Stimulated activated CD8-positive, alpha-beta memory T cell treated with anti-CD3 and anti-CD28 coated beads, Interleukin-7, amount 100 ng/mL, for 24 hours (primary cell): ENCODE results near the gene ZMYND8.
"Not testable (repeated sequence)": the region's sequence is repeated elsewhere in the genome, so short reads cannot be mapped to it uniquely, and the experiment has no call there.

Experiments
- DNase-seq: peaks from one replicate; pipeline ENCODE4 v3.0.0-alpha.2; 2020; ENCODE audit warnings: low read depth

Gene ZMYND8

DNA sequence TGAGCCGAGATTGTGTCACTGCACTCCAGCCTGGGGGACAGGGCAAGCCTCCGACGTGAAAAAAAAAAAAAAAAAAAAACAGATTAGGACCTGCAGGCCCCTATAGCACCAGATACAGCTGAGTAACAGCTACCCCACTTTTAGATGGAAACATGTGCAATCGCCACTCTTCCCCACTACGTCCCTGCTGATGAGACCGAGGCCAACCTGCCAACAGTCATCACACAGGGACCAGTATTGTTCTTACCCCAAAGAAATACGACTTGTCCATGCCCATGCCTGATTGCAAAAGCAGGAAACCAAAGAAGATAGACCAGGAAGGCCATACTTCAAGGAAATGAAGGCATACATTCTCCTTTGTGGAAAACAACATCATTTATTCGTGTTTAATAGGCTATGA is 45.8 kb downstream of the ZMYND8 start:
- DNase-seq = no peak

DNA sequence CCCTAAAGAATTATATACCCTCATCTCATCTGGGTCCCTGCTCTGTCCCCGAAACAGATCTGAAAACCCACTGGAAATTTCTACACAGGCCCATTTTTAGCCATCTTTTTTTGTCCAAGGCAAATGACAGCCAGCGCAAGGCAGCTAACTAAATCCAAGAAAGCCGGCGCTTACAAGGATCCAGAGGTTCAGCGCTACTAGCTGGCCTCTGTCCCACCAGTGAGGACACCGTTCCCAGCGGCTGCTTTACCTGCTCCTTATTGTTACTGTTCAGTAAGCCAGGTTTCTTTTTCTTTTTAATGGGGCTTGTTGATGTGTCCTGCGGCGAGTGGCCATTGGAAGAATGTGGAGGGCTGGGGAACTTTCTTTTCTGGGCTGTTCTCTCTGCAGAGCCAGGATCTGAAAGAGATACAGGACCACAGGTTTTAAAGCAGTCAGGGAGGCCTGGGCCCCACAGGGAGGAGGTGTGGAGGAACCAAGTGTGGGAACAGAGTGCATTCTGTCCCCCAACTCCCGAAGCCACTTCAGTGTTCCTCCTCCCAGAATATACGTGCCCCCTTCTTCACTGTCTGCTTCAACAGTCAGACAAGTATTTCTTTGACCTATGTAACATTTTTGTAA is 46.6 kb downstream of the ZMYND8 start:
- no peak for DNase-seq

DNA sequence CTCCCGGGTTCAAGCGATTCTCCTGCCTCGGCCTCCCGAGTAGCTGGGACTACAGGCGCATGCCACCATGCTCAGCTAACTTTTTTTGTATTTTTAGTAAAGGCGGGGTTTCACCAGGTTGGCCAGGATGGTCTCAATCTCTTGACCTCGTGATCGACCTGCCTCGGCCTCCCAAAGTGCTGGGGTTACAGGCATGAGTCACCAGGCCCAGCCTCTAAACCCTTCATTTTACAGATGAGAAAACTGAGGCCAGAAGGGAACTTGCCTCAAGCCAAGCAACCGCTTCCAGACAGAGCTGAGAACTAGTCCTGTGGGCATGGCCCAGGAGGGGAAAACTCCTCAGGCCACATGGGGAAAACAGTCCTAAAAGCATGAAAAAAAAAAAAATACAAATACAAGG is 47.1 kb downstream of the ZMYND8 start:
- DNase-seq = no peak

DNA sequence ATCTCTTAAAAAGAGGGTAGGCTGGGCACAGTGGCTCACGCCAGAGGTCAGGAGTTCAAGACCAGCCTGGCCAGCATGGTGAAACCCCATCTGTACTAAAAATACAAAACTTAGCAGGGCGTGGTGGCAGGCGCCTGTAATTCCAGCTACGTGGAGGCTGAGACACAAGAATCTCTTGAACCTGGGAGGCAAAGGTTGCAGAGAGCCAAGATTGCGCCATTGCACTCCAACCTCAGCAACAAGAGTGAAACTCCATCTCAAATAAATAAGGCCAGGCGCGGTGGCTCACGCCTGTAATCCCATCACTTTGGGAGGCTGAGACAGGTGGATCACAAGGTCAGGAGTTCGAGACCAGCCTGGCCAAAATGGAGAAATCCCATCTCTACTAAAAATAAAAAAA is 48.9 kb downstream of the ZMYND8 start:
- not testable (repeated sequence) for DNase-seq

DNA sequence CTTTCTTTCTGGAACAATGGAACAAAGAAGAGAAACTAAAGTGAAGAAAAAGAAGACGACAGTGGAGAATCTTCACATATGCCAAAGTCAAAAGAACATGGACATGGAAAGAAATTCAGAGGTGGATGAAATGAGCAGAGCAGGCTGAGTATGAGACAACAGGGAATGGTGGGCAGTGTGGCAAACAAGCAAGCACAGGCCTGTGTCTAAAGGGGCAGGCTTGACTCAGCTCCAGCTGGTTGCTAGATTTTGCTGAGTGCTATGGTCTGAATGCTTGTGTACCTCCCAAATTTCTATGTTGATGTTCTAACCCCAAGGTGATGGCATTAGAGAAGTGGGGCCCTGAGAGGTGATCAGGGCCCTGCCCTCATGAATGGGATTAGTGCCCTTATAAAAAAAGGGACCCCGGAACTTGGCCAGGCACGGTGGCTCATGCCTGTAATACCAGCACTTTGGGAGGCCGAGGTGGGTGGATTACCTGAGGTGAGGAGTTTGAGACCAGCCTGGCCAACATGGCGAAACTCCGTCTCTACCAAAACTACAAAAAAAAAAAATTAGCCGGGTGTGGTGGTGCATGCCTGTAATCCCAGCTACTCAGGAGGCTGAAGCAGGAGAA is 49.6 kb downstream of the ZMYND8 start:
- DNase-seq = no peak

DNA sequence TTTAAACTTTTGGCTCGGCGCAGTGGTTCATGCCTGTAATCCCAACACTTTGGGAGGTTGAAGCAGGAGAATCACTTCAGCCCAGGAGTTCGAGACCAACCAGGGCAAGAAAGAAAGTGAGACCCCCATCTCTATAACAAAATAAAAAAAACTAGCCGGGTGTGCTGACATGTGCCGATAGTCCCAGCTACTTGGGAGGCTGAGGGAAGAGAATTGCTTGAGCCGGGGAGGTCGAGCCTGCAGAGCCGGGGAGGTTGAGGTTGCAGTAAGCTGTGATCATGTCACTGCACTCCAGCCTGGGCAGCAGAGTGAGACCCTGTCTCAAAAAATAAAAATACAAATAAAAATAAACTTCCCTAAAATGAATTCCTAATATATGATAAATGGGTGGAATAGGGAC is 50.4 kb downstream of the ZMYND8 start:
- no peak for DNase-seq

DNA sequence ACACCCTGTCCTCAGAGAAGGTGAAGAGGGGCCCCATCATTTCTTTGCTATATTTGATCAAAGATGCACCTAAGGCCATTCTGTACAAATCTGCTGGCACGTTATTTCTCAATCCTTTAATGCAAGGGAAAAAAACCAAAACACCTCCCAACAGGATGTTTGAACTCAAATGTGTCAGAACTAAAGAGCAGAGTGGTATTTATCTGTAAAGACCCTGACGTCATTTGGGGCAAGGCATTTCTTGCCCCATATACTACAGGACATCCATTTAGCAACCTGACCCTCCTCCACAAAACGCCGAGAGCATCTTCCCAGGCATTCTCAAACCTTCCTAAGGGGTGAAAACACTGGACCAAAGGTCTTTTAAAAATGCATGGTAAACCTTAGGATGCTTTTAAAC is 50.8 kb downstream of the ZMYND8 start:
- DNase-seq = no peak

DNA sequence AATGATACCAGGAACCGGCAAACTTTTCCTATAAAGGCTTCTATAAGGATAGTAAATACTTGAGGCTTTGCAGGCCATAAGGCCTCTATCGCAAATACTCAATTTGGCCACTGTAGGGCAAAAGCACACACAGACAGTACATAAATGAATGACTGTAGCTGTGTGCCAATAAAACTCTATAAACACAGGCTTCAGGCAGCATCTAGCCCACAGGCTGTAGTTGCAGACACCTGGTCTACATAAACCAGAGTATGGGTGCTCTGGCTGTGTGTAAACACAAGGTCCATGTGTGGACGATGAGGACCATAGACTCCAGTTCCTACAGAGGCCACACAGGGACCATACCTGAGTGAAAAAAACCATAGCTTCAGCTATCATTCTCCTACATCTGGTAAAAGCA is 52.2 kb downstream of the ZMYND8 start:
- DNase-seq = no peak

DNA sequence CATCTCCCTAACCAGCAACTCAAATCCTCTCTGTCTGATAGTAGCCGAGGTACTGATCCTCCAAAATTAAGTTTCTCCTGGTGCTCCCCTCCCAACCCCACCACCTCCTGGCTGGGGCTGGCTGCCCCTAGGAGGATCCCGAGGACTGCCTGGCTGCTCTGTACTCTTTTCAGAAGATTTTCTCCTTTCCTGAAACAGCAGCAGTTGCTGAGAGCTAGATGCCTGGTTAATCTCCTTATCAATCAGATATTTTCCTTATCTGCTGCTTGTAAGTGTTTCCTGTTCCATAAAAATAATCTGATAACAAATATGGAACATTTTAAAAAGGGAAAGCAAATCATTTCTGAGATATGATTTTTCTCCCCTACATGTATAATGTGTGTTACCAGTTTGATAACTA is 52.8 kb downstream of the ZMYND8 start:
- DNase-seq = no peak

DNA sequence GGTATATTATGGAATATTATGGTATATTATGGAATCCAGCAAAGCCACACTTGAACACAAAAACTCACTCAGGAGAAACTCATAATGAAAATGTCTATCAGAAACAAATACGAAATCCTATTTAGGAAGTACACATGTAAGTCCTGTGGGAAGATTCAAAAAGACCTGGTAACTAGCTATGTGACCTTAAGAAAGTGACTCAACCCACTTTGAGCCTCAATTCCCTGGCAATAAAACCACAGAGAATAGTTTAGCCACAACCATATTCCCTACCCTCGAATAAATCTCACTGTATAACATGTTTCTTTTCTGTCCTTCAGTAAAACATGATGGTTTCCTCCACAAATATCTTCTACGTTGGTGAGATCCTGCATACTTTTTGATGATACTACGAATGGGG is 56.4 kb downstream of the ZMYND8 start:
- DNase-seq = no peak

DNA sequence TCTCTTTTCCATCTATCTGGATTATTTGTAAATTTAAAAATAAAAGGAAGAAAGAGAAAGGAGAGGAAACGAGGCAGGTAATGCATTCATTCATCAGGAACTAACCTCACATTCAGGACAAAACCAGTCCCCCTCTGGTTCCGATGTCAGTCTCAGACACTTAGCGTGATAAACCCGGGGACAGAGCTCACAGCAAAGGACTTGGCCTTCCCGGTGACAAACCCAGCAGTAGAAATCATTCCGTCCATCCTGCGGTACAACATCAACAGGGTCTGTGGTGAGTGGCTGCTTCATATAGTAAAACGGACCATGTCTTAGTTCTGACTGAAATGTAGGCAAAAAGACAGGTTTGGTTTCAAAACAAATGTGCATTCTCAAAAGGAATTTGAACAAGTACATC is 57.9 kb downstream of the ZMYND8 start:
- no peak for DNase-seq

DNA sequence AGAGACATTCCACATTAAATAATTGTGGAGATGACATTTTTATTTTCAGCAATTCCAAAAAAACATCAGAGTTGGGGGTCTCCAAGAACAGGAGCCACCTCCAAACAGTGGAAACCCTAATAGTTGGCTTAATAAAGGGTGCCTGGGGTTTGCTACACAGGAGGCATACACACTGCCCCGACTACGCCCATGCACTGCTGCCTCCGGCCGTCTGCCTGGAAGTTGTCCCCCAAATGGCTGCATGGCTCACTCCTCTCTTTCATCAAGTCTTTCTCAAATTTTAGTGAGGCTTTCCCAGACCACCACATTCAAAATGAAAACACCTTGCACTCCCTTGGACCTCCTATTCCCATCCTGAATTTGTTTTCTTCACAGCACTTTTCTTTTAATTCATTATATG is 58.8 kb downstream of the ZMYND8 start:
- no peak for DNase-seq

DNA sequence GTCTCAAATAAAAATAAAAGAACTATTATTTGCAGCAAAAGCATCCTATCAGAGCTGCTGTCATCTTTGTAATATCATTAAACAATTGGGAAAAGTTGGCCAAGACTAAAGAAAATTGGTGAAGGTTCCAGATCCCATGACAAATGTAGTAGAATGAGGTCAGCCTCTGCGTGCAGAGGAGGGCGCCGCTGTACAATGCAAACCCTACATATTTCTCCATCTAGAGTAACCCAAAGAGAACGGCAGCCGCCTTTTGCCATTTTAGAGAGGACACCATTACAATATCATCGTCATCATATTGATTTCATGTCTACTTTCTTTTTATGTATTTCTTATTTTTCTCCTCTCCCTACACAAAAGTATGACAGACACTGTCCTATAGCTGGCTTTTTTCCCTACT is 59.5 kb downstream of the ZMYND8 start:
- no peak for DNase-seq

DNA sequence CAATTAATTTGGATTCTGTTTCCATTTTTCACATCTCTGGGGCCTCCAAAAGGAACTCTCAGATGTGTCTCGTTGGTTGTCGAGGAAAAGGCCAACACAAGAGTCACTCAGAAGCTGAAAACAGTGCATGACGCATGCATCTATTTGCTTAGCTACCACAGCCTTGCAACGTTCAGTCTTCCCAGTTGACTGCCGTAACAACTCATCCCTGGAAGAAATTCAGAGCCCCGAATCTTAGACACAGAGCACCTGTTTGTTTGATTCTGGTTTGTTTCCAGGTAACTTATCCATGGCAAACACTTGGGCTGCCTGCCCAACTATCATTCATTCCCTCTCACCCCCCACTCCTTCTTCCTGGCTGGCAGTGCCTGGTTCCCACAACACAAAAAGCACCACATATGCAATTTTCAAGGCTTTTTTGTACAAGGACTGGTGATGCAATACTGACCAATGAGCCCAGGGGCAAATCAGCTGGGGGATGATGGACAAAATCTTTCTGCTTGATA is 60.5 kb downstream of the ZMYND8 start:
- DNase-seq = no peak

DNA sequence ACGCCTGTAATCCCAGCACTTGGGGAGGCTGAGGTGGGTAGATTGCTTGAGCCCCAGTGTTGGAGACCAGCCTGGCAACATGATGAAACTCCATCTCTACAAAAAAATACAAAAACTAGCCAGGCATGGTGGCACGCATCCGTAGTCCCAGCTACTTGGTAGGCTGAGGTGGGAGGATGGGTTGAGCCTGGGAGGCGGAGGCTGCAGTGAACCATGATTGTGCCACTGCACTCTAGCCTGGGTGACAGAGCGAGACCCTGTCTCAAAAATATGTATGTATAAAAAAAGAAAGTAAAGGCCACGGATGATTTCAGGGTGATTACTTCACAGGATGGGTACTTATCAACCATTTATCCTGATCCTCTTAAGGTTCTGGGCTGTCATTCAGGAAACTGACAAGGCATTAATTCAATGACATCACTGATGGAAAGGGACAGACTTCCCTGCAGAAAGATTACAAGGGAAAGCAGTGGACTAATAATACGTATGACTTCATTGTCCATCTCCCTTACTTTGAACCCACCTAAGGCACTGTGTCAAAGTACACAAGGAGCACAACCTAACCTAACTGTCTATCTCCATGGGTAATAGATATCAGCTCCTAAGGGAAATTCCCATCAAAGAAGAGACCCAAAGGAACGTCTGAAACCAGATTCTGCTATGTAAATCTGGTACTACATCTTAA is 61.2 kb downstream of the ZMYND8 start:
- no peak for DNase-seq

DNA sequence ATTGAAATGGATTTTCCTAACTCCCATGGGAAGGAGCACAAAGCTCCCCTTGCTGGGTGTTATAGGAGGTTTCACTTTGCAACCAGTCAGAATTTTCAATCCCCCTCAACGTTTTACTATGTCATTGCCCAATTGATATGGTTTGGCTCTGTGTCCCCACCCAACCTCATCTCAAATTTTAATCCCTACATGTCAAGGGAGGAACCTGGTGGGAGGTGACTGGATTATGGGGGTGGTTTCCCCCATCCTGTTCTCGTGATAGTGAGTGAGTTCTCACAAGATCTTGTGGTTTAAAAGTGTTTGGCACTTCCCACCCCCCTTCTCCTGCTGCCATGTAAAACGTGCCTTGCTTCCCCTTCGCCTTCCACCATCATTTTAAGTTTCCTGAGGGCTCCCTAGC is 62.9 kb downstream of the ZMYND8 start:
- DNase-seq = no peak

DNA sequence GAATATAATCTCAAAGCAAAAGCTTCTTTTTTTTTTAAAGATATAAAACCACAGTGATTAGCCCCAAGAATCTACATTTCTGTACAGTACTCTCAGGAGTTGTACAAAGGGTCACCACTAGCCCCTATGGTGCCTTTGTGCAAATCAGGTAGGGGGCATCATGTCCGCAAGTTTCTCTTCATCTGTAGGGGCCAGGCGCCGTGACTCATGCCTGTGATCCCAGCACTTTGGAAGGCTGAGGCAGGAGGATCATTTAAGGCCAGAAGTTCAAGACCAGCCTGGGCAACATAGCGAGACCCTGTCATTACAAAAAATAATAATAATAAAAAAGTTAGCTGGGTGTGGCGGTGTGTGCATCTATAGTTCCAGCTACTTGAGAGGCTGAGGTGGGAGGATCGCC is 63.9 kb downstream of the ZMYND8 start:
- DNase-seq = no peak

DNA sequence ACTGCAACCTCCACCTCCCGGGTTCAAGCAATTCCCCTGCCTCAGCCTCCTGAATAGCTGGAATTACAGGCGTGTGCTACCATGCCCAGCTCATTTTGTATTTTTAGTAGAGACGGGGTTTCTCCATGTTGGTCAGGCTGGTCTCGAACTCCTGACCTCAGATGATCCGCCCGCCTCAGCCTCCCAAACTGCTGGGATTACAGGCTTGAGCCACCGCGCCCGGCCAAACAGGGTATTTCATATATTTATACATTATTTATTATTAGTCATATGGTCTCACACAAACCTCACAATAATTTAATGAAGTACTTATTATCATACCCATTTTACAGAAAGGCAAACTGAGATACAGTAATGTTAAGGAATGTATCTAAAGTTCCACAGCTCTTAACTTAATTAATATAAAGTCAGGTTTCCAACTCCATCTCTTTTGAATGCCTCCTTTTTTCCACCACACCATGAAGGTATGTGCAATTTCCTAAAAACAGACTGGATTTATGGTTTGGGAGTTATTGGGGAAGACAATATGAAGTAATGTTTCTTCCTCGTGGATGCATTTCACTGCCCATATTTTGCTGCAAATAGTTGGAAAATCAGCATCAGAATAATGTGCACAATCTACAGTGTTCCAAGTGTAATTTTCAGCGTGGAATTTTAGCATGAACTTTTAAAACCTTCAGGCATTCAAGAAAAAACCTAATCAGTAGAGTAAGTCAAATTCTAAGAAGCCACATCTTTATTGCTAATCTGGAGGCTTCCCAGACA is 65.7 kb downstream of the ZMYND8 start:
- DNase-seq = no peak

DNA sequence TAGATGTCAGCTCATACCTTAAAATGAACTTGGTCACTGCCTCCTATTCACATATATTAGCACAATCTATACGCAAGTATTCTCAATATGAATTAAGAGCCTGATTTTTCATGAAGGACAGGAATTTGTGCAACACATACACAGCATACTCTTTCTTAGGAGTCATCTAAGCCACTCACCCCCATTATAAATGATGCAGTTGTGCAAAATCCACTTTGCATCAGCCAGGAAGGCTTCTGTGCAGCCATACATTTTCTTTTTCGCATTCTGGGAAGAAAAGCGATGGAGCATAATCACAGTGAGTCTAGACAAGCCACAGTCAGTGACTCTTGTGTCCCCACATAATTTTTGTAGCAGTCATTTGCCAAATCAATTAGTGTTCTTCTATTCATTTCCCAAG is 66.5 kb downstream of the ZMYND8 start:
- no peak for DNase-seq

DNA sequence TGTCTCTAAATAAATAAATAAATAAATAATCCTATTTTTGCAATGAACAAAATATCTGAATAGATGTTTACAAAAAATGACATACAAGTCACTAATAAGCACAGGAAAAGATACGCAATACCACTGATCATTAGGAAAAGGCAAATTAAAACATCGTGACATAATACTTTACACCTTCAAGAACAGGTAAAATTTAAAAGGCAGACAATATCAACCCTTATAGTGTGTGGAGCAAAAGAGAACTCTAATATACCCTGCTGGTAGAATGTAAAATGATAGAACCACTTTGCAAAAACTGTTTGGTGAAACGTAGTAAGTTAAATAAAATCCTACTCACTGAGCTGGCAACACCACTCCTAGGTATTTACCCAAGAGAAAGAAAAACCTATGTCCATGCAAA is 67.4 kb downstream of the ZMYND8 start:
- no peak for DNase-seq

DNA sequence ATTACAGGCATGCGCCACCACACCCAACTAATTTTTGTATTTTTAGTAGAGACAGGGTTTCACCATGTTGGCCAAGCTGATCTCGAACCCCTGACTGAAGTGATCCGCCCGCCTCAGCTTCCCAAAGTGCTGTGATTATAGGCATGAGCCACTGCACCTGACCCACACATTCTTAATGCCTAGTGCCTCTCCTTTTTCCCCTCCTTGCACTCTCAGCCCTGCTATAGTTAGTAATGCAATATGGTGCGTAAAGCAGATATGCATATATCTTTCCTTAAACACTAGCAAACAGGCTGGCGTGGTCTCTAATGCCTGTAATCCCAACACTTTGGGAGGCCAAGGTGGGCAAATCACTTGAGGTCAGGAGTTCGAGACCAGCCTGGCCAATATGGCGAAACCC is 68.0 kb downstream of the ZMYND8 start:
- DNase-seq = not testable (repeated sequence)

DNA sequence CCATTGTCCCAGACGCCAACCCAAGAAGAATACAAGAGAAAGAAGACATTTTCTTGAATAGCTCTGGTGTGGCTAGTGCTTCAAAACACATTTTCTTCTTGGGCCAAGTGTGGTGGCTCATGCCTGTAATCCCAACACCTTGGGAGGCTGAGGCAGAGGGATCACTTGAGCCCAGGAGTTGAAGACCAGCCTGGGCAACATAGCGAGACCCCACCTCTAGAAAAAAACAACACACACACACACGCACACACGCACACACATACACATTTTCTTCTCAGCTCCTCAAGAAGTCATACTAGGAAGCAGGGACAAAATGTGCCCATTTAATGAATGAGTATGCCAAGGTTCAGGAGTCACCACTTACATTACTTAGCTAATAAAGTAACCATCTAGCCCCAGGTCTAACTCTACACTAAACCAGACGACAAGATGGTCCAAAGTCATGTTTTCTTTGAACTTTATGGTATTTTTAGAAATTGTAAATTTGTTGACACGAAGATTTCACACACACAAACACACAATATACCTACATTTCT is 68.8 kb downstream of the ZMYND8 start:
- no peak for DNase-seq

DNA sequence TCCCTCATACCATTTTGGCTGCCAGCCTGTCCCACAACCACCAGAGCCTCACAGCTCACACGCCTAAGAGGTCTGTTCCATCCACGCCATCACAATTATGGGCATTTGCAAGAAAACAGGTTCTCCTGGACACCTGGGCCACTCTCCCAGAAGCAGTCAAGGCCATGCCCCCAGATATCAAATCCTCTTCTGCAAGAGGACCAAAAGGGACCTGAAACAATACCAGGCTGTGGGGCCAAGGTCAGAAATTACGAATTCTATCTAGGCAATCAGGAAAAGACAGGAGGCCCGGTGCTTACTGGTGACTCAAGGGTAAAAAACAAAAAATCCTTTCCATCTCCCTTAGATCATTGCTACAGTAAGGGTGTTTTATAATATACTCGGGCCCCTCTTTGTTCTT is 69.8 kb downstream of the ZMYND8 start:
- no peak for DNase-seq
